Liver (tissue), 9 donors: ENCODE results near the gene PDE6D. TPM values are rescaled to one million over a fixed set of nuclear protein-coding genes. Genes with fewer than 3 reads are reported as not detected.
A peak's percentile ranks its signal among the peaks of the same experiment; 100 is the strongest.

Experiments used
- DNase-seq: peaks from one replicate; pipeline ENCODE4 v3.0.0-alpha.2; 2017; ENCODE audit warnings: low spot score
- H3K27ac ChIP-seq, 2 donors: one replicate each; pipeline ENCODE4 v1.7.0; 2013; ENCODE audit warnings: inconsistent platforms in 2 of 2, low read length in 2 of 2, control low read depth in 1 of 2, low read depth in 1 of 2, mild to moderate bottlenecking in 1 of 2
- H3K27me3 ChIP-seq, 4 donors: one replicate each; pipeline versions ENCODE4 v1.6.1 to v1.7.0; 2013; ENCODE audit warnings: low read length in 3 of 4, inconsistent platforms in 1 of 4, mild to moderate bottlenecking in 1 of 4, moderate library complexity in 1 of 4; ENCODE audit not compliant: control insufficient read depth in 4 of 4, insufficient read depth in 4 of 4
- H3K36me3 ChIP-seq, 4 donors: one replicate each; pipeline versions ENCODE4 v1.6.1 to v1.7.0; 2013; ENCODE audit warnings: low read length in 3 of 4, mild to moderate bottlenecking in 3 of 4, low read depth in 1 of 4, moderate library complexity in 1 of 4; ENCODE audit not compliant: control insufficient read depth in 4 of 4, insufficient read depth in 3 of 4
- H3K4me1 ChIP-seq, 4 donors: one replicate each; pipeline versions ENCODE4 v1.6.1 to v1.7.0; 2013; ENCODE audit warnings: low read length in 3 of 4, mild to moderate bottlenecking in 3 of 4, moderate library complexity in 1 of 4; ENCODE audit not compliant: control insufficient read depth in 4 of 4, insufficient read depth in 4 of 4
- H3K4me3 ChIP-seq, 3 donors: one replicate each; pipeline versions ENCODE4 v1.6.1 to v1.7.0; 2013; ENCODE audit warnings: low read length in 3 of 3, control low read depth in 1 of 3, low read depth in 1 of 3, mild to moderate bottlenecking in 1 of 3
- H3K9ac ChIP-seq, 2 donors: one replicate each; pipeline ENCODE4 v1.7.0; 2013; ENCODE audit warnings: low read length in 2 of 2, mild to moderate bottlenecking in 2 of 2, moderate library complexity in 2 of 2, control low read depth in 1 of 2, low read depth in 1 of 2
- H3K9me3 ChIP-seq, 4 donors: one replicate each; pipeline versions ENCODE4 v1.6.1 to v1.7.0; 2013; ENCODE audit warnings: low read length in 3 of 4; ENCODE audit not compliant: control insufficient read depth in 4 of 4
- FOXA1 ChIP-seq: IDR thresholded peaks from 2 replicates; pipeline ENCODE4 v1.6.1; 2016; ENCODE audit warnings: antibody characterized with exemption
- FOXA2 ChIP-seq: IDR thresholded peaks from 2 replicates; pipeline ENCODE4 v1.6.1; 2016; ENCODE audit warnings: antibody characterized with exemption
- HNF4A ChIP-seq, 2 donors: conservative IDR thresholded peaks; 2 replicates each; pipeline ENCODE4 v1.6.1; 2016; ENCODE audit warnings: antibody characterized with exemption in 2 of 2, mild to moderate bottlenecking in 2 of 2
- JUND ChIP-seq, 2 donors: IDR thresholded peaks; 2 replicates each; pipeline ENCODE4 v1.6.1; 2016; ENCODE audit warnings: antibody characterized with exemption in 2 of 2
- RAD21 ChIP-seq, 2 donors: IDR thresholded peaks; 2 replicates each; pipeline ENCODE4 v1.6.1; 2016; ENCODE audit warnings: antibody characterized with exemption in 2 of 2, mild to moderate bottlenecking in 2 of 2
- REST ChIP-seq: IDR thresholded peaks from 2 replicates; pipeline ENCODE4 v1.6.1; 2016; ENCODE audit warnings: antibody characterized with exemption, mild to moderate bottlenecking
- RXRA ChIP-seq, 2 donors: IDR thresholded peaks; 2 replicates each; pipeline ENCODE4 v1.6.1; 2017 to 2018; ENCODE audit warnings: antibody characterized with exemption in 2 of 2, mild to moderate bottlenecking in 1 of 2
- SP1 ChIP-seq: IDR thresholded peaks from 2 replicates; pipeline ENCODE4 v1.6.1; 2018; ENCODE audit warnings: antibody characterized with exemption, mild to moderate bottlenecking
- TAF1 ChIP-seq: conservative IDR thresholded peaks from 2 replicates; pipeline ENCODE4 v1.6.1; 2016; ENCODE audit warnings: antibody characterized with exemption, mild to moderate bottlenecking
- YY1 ChIP-seq: IDR thresholded peaks from 2 replicates; pipeline ENCODE4 v1.6.1; 2016; ENCODE audit warnings: antibody characterized with exemption, mild to moderate bottlenecking
- WGBS: extraction: QIAGEN DNeasy Blood & Tissue Kit; methylation state at CpG from one replicate; pipeline ENCODE4 v1.1.7; 2013; 5-methylcytosine and 5-hydroxymethylcytosine counted together
- polyA plus RNA-seq, 2 donors: library from polyadenylated mRNA; stranded (reverse) in 1 of 2; unstranded in 1 of 2; fragments of 200-250 nt in 1 of 2; fragments of >200 nt in 1 of 2; fragmentation: Nextera tagmentation in 1 of 2; extraction: Ambion mirVana in 1 of 2; gene quantifications; one replicate each; pipeline versions ENCODE4 v1.2.1 to v1.2.3, GENCODE V29; 2013 to 2015
- total RNA-seq, 2 donors: library from RNA; depleted of rRNA; stranded (reverse); fragments of >200 nt; gene quantifications; one replicate each; pipeline ENCODE4 v1.2.3, GENCODE V29; 2014
- TF ChIP-seq, protein P1 (sequence below): IDR thresholded peaks from 2 replicates; pipeline ENCODE4 v1.6.1; 2016; ENCODE audit warnings: antibody characterized with exemption
- donor health status: healthy.
- donor health status: healthy.
- donor health status: healthy.
- donor health status: healthy.
- donor health status: healthy.

PDE6D gene
- total and polyA plus RNA-seq, 4 donors: 6.6 to 8.5 (median 7.0) TPM

GRCh38 chr2:231781798-231782726 lies 980 bp upstream of the PDE6D start:
- Histone ChIP-seq H3K27me3 (no peaks in the 10 kb centered on the region), H3K36me3 (no peaks in the 10 kb centered on the region), H3K4me1 (peaks cover 0 to 54% (median 43%) of the 10 kb centered on the region in 4 donors), H3K4me3 (peak overlapping the region; percentile 68 to 89 (median 69)), H3K27ac (peak overlapping the region; percentile 77 to 86), H3K9ac (peak overlapping the region; percentile 66 to 88), H3K9me3 (no peaks in the 10 kb centered on the region)
- WGBS: under 1% methylated on average over 12 of the region's 12 CpGs
- TF ChIP-seq HNF4A (conservative IDR thresholded peaks at IDR 0.05): no peak
- TF ChIP-seq SP1: peak; percentile 68
- no peak for TF ChIP-seq FOXA2
- TF ChIP-seq RXRA (IDR thresholded peaks at IDR 0.05): peak; percentile 80 to 85
- TF ChIP-seq TAF1: peak; percentile 35
- TF ChIP-seq JUND (IDR thresholded peaks at IDR 0.05): peak in 1 of 2 donors; percentile 37
- TF ChIP-seq RAD21 (IDR thresholded peaks at IDR 0.05): peak in 1 of 2 donors; percentile 6
- peak; percentile 11 for TF ChIP-seq REST
- peak; percentile 47 for TF ChIP-seq YY1
- DNase-seq: no peak

GRCh38 chr2:231780123-231780908 lies 766 bp downstream of the PDE6D start:
- peak; percentile 35 for DNase-seq
- H3K9ac ChIP-seq: no peak overlapping the region
- TF ChIP-seq FOXA1 (no peak), REST (peak; percentile 90), YY1 (no peak)
- TF ChIP-seq, protein P1, sequence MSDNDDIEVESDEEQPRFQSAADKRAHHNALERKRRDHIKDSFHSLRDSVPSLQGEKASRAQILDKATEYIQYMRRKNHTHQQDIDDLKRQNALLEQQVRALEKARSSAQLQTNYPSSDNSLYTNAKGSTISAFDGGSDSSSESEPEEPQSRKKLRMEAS: no peak
- peak overlapping the region in 1 of 2 donors; percentile 86 for H3K27ac ChIP-seq
- peaks cover 0 to 40% (median 31%) of the 10 kb centered on the region in 4 donors for H3K4me1 ChIP-seq
- no peaks in the 10 kb centered on the region for H3K9me3 ChIP-seq
- no peaks in the 10 kb centered on the region for H3K36me3 ChIP-seq
- H3K4me3 ChIP-seq: peak overlapping the region; percentile 68 to 89 (median 69)
- H3K27me3 ChIP-seq: no peaks in the 10 kb centered on the region
- 12% methylated on average over 51 of the region's 51 CpGs for WGBS
